RPMI7951 (cell line): ENCODE results near the gene KCNMA1. TPM values are rescaled to one million over a fixed set of nuclear protein-coding genes. Genes with fewer than 3 reads are reported as not detected.

ENCODE experiments used
- DNase-seq: peaks from one replicate; pipeline ENCODE4 v3.0.0-alpha.2; 2012; ENCODE audit warnings: low read depth
- total RNA-seq: library from RNA; depleted of rRNA; stranded (reverse); fragments of >200 nt; shearing (Covaris generic); gene quantifications from 2 replicates; pipeline ENCODE4 v1.2.3, GENCODE V29; 2014

Gene KCNMA1
- total RNA-seq, 1 experiment from 2014 or later: 47.7 TPM

DNA sequence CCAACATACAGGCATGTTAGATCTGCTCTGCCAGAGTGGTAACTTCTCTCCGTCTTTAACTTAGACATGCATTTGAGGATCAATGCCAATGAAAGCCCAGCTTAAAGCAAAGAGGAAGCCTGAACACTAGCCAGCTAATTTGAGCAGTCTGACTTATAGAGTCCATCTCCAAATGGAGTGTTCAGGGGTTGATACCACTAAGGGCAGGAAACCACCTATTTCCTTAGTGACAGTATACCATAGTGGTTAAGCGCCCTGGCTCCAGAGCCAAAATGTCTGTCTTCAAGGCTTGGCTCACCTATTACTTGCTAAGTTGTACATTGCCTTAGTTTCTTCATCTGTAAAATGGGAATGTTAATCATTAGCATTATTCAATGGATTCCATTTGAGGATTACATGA lies 678.5 kb downstream of the KCNMA1 start:
- DNase-seq: no peak

DNA sequence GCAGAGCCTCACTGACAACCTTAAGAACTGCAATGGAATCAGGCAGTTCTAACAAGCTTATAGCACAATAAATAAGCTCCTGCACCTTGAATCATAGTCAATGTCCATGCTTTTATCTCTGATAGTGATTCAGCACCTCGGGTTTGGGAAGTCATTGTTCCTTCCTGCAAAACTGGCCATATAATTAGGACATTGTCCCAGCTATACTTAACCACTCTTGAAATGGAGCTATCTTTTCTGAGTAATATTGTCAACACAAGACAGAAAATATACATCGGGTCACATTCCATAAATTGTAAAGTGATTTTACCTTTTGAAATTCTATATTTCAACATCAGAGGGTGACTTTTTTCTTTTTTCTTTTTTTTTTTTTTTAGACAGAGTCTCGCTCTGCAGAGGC lies 682.8 kb downstream of the KCNMA1 start:
- DNase-seq: no peak

DNA sequence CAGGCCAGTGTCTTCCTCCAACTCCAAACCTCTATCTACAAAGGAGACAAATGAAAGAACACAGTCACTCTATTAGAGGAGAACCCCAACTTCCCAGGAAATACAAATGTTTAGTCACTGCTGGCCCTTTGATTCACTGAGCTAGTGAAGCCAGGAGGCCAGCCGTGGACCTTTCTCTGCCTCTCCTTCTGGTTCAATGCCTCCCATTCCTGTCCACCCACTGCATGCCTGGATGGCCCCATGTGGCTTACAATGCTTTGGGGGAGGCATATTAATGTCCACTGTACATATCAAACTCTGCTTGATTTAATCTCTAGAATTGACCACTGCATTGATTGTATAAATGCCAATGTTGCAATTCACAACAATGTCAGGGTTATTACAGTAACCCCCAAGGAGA lies 687.3 kb downstream of the KCNMA1 start:
- no peak for DNase-seq

DNA sequence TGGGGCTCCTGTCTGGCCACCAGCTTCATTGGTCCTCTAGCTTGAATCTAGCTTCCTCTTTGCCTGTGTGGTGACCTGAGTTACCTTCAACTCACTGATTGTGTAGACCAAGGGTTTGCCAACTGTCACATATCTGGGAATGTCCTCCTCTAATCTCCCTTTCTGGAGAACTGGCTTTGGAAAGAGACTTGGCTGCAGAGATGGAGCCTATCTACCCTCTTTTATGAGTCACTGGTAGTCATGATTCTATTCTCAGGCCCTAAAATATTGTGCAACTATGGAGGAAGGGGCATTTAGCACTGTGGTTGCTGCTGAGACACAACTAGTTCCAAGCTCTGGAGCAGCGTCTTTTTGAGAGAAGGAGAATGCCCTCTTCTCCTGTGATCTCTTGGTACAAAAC lies 691.3 kb downstream of the KCNMA1 start:
- peak; percentile 28 for DNase-seq

DNA sequence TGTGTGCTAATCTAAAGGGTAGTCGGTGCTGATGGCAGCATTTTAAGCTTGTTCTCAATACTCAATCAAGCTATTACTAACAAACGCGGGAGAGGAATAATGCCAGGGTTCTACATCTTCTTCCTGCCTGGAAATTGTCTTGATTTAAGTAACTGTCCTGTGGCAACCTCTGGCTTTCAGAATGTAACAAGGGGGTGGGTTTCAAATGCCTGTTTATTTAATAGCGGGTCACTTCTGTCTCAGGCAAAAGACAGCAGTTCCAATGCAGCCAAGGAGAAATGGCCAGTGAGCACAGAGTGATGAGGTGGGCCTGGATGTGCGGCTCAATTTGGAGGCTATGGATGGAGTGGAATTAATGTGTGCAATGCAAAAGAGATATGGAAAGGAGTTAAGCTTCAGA lies 692.4 kb downstream of the KCNMA1 start:
- no peak for DNase-seq

DNA sequence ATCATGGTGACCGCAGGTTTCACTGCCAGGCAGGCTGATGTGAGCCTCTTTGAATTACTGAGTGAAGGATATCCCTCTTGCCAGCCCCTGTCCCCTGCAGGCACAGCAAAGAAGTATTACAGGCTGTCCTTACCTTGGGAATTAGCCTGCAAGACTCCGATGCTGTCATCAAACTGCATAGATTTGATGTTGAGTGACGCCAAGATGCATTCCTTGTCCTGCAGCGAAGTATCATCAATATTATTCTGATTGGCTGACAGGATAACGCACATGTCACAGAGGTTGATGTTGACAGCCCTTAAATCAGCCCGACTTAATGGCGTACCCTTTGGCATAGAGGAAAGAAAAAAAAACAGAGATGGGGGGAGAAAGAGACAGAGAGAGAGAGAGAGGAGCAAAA lies 693.0 kb downstream of the KCNMA1 start:
- DNase-seq: no peak

DNA sequence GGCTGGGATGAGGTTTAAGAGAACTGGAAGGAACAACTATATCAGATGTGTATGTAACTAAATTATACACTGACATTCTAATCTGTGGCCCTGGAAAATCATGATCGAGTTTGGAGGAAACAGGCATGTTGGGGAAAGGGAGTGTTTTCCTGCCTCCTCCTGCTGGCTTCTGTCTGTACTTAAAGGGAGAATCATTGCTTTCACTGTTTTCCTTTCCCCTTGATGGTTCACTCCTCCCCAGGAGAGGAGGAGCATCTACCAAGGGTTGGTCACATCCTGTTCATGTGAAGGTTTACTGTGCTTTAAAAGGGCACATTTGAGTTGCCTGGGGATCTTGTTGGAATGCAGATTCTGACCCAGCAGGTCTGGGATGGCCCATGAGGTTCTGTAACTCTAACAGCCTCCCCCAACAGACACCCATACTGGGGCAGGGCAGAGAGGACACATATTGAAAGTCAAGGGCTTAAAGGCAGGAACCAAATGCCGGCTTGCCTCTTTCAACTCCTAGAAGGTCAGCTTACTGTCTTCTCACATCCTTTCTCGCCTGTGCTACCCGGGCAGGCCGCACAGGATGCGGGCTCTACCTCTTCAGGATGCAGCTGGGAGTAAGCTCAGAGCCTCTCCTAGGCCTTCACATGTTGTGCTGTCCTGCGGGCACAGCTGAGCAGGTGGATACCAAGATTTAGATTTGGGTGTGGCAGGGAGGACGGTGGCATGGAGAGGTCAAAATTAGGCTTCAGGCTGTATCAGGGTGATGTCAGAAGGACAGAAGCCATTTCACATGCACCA lies 694.8 kb downstream of the KCNMA1 start:
- no peak for DNase-seq

DNA sequence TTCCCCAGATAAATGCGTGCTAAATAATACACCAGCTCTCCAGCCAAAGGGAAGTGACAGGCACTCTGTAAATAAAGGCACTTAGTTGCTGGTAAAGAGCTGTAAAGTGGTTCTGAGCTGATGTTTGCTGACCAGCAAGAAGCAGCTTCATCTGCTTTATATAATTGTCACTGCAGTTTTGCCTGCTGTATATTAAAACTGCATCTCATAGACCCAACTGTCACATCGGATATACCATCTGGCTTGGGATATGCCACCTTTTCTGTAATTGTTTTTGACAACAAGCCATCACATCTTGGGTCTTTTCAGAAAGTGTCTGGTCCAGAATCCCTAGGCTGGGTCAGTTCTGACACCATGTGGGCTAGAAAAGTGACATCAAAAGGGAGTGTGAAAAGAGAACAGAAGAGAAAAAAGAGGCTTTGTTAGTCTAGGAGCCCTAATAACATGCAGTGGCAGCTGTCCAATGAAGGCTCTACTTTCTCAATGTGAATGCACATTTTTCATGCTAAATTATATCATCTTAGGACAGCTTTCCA lies 697.6 kb downstream of the KCNMA1 start:
- DNase-seq: no peak

DNA sequence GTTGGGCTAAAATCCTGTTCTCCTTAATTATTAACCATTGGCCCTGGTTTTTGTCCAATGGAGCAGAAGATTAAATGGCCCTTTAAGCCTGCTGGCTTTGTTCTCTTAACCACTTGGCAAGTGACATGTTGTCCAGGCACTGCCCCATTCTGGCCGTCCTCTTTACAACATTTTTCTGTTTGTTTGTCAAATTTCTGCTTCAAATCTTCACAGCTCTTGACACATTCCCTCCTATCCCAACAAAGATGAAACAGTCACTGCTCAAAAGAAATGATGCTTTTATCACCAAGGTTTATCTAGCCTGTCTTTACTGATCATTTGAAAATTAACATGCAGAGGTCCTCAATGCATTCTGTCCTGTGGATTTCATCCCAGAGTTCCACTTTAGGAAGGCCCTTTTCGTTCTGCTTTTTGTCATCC lies 700.4 kb downstream of the KCNMA1 start:
- no peak for DNase-seq

DNA sequence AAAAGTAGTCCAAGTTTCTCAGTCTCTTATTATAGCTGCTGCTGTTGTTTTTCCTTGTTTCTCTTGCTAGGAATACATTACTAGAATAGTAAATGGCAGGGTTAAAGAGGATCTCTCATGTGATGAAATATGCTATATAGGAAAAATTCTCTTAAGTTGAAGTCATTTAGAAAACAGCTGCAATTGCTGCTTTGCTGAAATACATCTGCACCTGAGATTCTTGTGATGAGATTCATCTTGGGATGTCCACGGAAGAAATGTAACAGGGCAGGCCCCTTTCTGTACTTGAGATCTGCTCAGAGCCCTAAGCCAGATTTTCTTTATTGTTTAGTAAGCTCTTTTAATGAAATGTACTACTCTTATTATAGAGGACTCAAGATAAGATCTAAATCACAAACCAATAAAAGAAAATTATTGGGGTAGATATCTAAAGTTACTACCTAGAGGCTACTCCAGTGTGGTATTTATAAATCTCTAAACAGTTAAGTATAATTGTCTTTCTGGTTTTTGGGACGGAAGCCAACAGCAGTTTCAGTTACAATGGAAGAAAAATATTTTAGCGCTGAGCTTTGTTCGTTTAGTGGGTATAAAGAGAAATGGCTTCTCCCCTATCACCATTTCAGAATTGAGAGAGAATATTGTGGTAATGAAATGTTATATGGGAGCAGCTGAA lies 701.5 kb downstream of the KCNMA1 start:
- no peak for DNase-seq

DNA sequence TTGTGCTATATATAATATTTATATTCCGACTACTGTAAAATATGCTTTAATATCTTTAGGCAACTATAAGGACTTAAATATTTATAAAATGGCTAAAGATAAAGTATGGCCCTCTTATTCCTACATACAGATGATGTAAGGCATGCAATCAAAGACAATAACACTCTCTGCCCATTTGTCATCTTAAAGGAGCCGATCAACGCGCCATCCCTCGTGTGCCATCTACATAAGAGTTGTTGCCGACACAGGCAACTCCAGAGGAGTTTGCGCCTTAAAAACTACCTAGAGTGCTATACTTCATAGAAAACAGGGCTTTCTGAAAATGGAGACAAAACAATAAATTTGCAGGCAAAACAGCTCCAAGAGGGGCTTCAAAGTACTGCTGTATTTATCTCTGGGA lies 709.0 kb downstream of the KCNMA1 start:
- no peak for DNase-seq

DNA sequence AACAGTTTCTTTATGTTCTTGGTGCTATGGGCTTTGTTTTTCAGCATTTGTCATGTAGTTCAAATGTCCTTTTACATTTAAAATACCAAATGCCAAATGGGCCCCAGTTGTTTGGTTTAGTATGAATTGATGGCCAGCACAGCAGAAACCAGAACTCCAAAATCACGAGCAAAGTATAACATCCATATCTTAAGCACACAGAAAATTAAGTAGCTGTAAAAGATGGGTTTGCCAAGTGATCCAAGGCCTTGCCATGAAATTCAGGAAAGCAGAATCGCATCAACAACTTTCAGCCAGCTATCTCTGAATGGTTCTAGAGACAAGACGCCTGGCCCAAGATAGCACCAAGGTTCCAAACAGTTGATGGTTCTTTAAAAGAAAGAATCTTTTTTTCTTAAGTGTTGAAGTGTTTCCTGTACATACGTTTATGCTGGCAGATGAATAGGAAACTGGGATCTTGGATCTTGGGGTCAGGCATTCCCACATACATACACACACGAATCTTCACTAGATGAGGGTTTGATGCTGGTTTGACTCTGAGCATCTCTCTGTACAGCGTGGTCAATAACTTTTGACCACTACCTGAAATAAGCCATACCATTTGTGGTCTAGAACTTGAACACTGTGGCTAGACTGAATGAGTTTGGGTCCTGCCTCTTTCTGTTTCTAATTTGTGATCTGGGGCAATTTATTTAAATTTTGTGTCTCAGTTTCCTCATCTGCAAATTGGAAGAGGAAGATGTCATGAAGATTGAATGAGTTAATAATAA lies 711.8 kb downstream of the KCNMA1 start:
- no peak for DNase-seq

DNA sequence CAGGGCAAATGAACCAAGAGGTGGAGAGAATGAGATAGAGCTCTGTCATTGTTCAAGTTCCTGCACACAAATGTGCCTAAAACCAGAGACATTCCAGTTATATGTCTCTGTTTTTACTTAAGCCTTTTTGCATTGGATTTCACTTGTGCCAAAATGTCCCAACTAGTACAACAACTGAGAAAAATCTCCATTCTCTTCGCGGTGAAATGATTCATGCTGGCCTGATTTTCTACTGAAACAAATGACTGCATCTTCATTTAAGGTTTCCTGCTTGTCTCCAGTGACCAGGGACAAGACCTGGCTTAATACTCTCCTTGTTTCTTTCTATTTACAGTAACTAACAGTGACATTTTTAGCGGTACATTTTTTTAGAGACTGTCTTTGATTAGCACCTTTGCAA lies 714.9 kb downstream of the KCNMA1 start:
- DNase-seq: no peak

DNA sequence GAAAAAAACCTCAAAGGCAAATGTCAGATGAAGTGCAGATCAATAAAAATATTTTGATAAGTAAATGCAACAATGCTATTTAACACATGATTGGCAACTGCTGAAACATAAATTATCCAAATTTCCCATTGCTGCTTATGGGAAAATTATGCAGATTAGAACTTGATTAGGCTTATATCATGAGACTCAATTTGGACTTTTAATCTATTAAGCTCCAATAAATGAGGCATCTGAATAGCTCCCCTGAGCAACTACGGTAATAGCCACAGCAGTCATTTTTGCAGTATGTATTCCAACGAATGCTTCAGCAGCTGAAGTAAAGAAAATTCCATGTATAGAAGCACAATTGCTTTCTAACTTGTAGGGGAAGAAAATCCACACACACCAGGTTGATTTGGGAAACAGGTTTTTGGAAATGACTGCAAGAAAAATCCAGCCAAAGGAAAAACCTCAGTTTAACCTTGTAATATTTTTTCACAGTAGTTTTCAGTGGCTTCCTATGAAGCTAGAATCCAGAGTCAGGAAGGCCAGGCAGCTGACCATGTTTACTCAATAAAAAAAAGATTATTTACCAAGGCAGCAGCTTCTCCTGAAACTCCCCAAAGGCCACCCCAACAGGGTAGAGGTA lies 716.1 kb downstream of the KCNMA1 start:
- DNase-seq: no peak

DNA sequence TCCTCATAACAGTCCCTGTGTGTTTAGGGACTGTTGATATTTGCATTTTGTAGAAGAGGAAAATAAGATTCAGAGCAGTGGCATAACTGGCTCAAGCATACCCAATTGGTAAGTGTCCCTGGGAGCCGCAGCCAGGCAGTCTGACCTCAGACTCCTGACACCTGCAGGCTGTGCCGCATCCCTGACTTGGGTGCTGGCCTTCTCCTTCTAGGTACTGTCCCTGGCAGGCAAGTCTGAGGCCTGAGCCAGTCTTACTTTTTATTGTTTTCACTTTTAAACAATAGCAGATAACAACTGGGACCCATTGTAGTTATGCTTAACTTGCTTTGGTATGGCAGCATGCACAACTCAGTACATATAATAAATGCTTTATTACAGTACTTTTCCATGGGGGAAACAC lies 717.0 kb downstream of the KCNMA1 start:
- no peak for DNase-seq

DNA sequence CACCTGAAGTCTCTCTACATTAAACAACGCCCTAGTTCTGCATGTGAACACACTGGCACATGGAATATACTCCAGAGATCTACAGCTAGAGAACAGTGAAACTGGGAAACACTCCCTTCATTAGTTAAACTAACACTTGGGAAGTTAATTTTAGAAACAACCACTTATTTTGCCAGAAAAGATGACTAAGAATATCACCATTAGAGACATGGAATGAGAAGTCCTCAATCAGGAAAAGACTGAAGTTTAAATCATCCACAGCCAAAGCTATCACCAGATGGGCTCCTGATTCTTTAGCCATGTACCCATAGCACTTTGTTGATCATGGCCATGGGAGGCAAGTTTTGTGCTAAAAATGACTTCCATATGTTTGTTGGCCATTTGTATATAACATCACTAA lies 719.5 kb downstream of the KCNMA1 start:
- DNase-seq: no peak

DNA sequence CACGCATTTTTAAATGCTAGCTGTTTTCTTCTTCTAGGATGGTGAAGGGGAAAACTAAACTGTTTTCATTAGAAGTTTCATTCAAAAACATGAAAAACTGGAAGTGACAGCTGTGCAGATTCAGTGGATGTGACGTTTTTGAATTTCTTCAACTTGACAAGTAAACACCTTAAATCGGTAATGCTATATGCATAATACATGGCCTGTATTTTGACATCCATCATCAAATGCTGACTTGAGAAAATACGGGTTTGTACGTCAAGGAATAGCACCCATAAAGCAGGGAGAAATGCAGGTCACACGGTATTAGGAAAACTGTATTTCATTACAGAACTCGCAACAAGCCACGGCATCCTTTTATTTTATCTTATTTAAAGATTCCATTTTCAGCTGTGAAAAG lies 720.5 kb downstream of the KCNMA1 start:
- no peak for DNase-seq

DNA sequence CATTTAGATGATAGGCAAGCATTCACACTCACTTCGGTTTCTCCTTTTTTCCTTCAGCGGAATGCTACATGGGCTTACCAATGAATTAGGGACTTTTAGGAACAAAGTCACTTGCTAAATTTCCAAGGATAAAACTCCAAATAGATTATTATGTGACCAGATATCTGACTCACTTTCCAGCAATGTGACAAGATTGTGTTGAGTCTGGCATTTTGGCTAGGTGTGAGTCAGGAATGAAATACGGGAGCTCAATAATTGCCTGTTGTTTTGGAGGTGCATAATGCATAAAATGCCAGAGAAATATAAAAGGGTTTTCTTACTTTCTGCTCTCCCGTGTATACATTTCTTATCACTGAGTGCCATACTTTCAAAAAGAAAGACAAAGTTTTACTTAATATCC lies 721.1 kb downstream of the KCNMA1 start:
- no peak for DNase-seq

DNA sequence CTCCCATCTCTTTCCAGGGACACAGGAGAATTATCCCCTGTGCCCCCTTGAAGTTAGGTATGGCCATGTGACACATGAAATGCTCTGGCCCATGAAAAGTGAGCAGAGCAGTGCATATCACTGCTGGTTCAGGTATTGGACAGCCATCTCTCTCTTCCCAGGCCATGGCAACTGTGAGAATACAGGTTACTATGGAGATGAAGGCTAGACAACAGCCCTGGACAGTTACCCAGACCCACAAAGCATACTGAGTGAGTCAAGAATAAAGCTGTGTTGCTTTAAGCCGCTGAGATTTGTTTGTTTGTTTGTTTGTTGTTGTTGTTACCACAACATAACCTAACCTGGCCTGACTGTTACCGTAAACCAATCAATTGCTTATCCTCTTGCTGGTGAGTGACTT lies 722.3 kb downstream of the KCNMA1 start:
- DNase-seq: no peak

DNA sequence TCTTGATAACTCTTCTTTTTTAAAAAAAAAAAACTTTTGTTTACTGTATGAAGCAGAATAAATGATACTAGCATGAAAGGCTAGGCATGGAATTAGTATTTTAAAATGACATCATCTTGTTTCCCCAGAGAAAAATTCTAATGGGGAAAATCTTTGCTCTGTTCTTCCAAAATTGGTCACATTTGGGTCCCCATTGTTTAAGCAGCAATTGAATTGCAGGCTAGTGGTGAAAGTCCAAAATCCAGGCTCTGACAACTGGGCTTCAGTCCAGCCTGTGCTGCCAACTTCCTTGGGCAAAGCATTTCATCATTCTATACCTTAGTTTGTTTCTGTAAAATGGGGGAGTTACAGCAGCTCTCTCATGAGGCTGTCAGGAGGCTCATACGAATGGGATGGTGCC lies 726.4 kb downstream of the KCNMA1 start:
- no peak for DNase-seq

DNA sequence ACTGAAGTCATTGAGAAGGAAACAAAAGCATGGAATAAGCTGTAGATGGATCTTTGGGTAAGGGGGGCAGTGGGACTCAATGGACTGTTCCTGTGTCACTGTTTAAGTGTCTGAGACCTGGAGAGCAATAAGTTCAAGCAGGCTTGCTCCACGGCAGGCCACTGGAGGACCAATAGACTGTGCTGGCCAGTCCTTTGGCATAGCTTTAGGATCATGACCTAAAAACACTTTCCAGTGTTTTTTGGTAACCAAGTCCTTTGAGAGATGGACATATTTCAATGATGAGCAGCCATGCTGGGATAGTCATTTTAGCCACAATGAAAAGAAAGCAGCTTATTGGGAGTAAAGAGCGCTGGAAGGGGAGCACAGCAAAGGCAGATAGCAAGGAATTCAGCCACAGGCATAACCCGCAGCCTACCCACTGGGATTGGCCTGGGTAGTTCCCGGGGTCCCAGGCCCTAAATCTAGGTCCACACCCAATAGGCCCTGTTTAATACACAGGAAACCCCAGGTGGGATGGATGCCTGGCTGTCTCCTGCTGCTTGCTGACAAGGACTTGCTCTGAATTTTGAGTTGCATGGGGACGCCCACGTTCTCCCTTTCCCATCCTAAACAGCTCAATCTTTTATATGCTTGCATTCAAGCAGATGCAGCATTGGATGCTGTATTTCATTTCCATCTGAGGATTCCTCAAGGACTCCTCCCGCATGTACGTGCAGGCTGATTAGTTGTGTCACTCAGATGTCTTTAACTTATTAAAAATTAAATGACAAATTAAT lies 727.2 kb downstream of the KCNMA1 start:
- DNase-seq: no peak
